ENCODE data around the gene SCNN1B.

SCNN1B gene

DNA sequence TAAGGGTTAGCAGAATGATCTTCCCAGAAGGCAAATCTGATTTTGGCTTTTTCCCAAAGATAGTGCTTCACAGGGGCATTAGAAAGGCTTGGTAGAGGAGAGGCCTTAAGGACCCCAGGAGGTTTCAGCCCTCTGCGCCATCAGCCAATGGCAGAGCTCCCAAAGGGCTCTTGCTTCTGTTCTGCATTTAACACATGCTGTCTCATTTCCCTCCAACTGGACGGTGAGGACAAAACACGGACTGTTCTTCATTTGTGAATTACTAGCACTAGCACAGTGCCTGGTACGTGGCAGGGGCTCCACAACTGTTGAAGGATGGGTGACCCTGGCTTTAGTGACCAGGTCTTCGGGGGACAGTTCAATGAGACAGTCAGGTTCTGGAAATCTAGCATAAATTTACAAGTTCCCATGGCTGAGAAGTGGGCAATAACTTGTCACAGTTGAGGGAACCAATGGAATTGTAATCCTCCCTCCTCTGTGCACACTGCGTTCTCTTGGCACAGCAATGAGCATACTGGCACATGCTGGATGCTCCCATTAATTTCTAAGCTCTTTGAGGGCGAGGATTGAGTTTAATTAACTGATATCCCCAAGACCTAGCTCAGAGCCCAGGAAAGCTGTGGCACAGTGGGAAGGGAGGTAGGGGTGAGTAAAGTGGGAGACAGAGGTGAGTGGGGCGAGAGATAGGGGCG is 105.5 kb downstream of the SCNN1B start:
- no peaks in the 10 kb centered on the region for H3K4me1 ChIP-seq (ENCODE audit: low read length)
- H3K27ac ChIP-seq (ENCODE audit: low read length): no peak overlapping the region
- H3K36me3 ChIP-seq (replicated peaks; ENCODE audit: low read depth, low read length): peaks cover 14% of the 10 kb centered on the region
- H3K79me2 ChIP-seq (ENCODE audit: low read length): no peaks in the 10 kb centered on the region
- H3K4me2 ChIP-seq (ENCODE audit: low read length): no peak overlapping the region
- H2AFZ ChIP-seq (ENCODE audit: low read depth, low read length): no peak overlapping the region
- H3K27me3 ChIP-seq (ENCODE audit: low read depth, low read length): no peaks in the 10 kb centered on the region
- H4K20me1 ChIP-seq (ENCODE audit: insufficient read depth, low read length): no peaks in the 10 kb centered on the region
- TF ChIP-seq, protein P1, sequence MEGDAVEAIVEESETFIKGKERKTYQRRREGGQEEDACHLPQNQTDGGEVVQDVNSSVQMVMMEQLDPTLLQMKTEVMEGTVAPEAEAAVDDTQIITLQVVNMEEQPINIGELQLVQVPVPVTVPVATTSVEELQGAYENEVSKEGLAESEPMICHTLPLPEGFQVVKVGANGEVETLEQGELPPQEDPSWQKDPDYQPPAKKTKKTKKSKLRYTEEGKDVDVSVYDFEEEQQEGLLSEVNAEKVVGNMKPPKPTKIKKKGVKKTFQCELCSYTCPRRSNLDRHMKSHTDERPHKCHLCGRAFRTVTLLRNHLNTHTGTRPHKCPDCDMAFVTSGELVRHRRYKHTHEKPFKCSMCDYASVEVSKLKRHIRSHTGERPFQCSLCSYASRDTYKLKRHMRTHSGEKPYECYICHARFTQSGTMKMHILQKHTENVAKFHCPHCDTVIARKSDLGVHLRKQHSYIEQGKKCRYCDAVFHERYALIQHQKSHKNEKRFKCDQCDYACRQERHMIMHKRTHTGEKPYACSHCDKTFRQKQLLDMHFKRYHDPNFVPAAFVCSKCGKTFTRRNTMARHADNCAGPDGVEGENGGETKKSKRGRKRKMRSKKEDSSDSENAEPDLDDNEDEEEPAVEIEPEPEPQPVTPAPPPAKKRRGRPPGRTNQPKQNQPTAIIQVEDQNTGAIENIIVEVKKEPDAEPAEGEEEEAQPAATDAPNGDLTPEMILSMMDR (IDR thresholded peaks at IDR 0.05; ENCODE audit: low read depth, low read length): no peak
- TF ChIP-seq EZH2phosphoT487 (IDR thresholded peaks at IDR 0.05; ENCODE audit: low read depth): no peak
- no peak overlapping the region for H3K9ac ChIP-seq (ENCODE audit: low read length)
- no peak overlapping the region for H3K4me3 ChIP-seq (ENCODE audit: low read length)
- H3K9me3 ChIP-seq (ENCODE audit: insufficient read depth, low read length): no peaks in the 10 kb centered on the region

DNA sequence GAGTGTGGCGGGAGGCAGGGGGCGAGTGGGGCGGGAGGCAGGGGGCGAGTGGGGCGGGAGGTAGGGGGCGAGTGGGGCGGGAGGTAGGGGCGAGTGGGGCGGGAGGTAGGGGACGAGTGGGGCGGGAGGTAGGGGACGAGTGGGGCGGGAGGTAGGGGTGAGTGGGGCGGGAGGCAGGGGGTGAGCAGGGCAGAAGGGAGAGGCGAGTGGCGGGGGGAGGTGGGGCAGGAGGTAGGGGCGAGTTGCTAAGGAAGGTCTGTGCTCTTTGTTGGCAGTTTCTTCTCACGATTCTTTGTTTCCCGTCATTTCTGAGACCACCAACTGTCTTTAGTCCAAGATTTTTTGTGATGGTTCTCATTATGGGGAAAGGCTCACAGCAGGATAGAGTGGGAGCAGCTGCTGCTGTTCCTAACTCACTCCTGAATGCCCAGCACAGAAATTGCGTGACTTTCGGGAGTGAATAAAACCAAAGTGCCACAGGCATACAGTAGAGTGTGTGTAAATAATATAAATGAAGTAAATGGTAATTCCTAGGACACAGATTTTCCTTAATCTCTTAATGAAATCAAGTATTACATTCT is 106.2 kb downstream of the SCNN1B start:
- TF ChIP-seq EZH2phosphoT487 (IDR thresholded peaks at IDR 0.05; ENCODE audit: low read depth): no peak
- TF ChIP-seq, protein P1 (IDR thresholded peaks at IDR 0.05; ENCODE audit: low read depth, low read length): no peak

DNA sequence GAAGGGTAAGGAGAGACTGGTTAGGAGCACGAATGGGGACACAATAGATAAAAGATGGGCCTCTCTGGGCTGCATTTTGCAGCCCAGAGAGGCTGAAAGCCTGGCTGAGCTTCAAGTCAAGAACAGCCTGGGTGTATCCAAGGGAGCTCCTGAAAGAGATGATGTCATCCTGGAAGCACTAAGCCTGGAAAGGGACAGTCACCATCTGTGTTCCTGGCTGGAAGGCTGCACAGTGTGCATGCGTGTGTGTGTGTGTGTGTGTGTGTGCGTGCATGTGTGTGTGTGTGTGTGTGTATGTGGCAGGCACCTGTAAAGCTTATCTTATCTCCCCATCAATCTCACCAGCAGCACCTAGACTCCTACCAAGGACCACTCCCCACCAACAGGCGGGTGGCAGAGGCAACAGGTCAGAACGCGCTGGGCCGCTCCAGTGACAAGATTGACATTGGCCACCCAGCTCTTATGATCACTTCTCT is 106.8 kb downstream of the SCNN1B start:
- H3K4me1 ChIP-seq (ENCODE audit: low read length): no peaks in the 10 kb centered on the region
- no peaks in the 10 kb centered on the region for H3K79me2 ChIP-seq (ENCODE audit: low read length)
- no peak overlapping the region for H3K4me2 ChIP-seq (ENCODE audit: low read length)
- H4K20me1 ChIP-seq (ENCODE audit: insufficient read depth, low read length): no peaks in the 10 kb centered on the region
- H2AFZ ChIP-seq (ENCODE audit: low read depth, low read length): no peak overlapping the region
- no peak overlapping the region for H3K4me3 ChIP-seq (ENCODE audit: low read length)
- no peak overlapping the region for H3K9ac ChIP-seq (ENCODE audit: low read length)
- H3K9me3 ChIP-seq (ENCODE audit: insufficient read depth, low read length): no peaks in the 10 kb centered on the region
- H3K27me3 ChIP-seq (ENCODE audit: low read depth, low read length): no peaks in the 10 kb centered on the region
- H3K36me3 ChIP-seq (replicated peaks; ENCODE audit: low read depth, low read length): peaks cover 11% of the 10 kb centered on the region
- H3K27ac ChIP-seq (ENCODE audit: low read length): no peak overlapping the region
- TF ChIP-seq, protein P1 (IDR thresholded peaks at IDR 0.05; ENCODE audit: low read depth, low read length): no peak
- TF ChIP-seq EZH2phosphoT487 (IDR thresholded peaks at IDR 0.05; ENCODE audit: low read depth): no peak

More for the DNA sequence above, 106.2 kb downstream of the SCNN1B start:
- no peak overlapping the region for H3K4me2 ChIP-seq (ENCODE audit: low read length)
- peaks cover 12% of the 10 kb centered on the region for H3K36me3 ChIP-seq (replicated peaks; ENCODE audit: low read depth, low read length)
- H3K27me3 ChIP-seq (ENCODE audit: low read depth, low read length): no peaks in the 10 kb centered on the region
- no peaks in the 10 kb centered on the region for H3K9me3 ChIP-seq (ENCODE audit: insufficient read depth, low read length)
- no peak overlapping the region for H3K4me3 ChIP-seq (ENCODE audit: low read length)
- no peaks in the 10 kb centered on the region for H3K79me2 ChIP-seq (ENCODE audit: low read length)
- no peak overlapping the region for H2AFZ ChIP-seq (ENCODE audit: low read depth, low read length)
- H3K27ac ChIP-seq (ENCODE audit: low read length): no peak overlapping the region
- no peaks in the 10 kb centered on the region for H4K20me1 ChIP-seq (ENCODE audit: insufficient read depth, low read length)
- H3K9ac ChIP-seq (ENCODE audit: low read length): no peak overlapping the region
- no peaks in the 10 kb centered on the region for H3K4me1 ChIP-seq (ENCODE audit: low read length)

DNA sequence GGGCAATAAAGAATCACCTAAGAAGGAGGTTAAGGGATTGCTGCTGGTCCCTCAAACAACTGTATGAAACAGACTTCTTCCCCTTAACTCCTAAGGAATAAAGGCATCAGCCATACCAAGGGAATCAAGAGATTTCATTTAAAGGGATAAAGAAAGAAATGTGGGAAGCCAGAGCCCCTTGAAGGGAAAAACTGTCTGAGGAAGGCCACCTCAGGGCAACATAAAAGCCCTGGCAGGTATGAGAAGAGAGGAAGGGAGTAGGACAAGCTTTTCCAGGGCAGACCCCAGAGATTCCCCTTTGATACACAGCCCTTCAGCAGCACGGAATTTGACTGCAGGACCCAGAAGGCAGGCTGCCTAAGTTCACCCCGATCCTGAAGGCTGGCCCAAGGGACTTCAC is 107.4 kb downstream of the SCNN1B start:
- Histone ChIP-seq H3K4me2 (ENCODE audit: low read length) (no peak overlapping the region), H3K4me3 (ENCODE audit: low read length) (no peak overlapping the region), H3K36me3 (replicated peaks; ENCODE audit: low read depth, low read length) (peaks cover 11% of the 10 kb centered on the region), H4K20me1 (ENCODE audit: insufficient read depth, low read length) (no peaks in the 10 kb centered on the region), H3K27ac (ENCODE audit: low read length) (no peak overlapping the region), H3K27me3 (ENCODE audit: low read depth, low read length) (no peaks in the 10 kb centered on the region), H3K9ac (ENCODE audit: low read length) (no peak overlapping the region), H3K9me3 (ENCODE audit: insufficient read depth, low read length) (no peaks in the 10 kb centered on the region), H3K4me1 (ENCODE audit: low read length) (no peaks in the 10 kb centered on the region), H3K79me2 (ENCODE audit: low read length) (no peaks in the 10 kb centered on the region), H2AFZ (ENCODE audit: low read depth, low read length) (no peak overlapping the region)
- no peak for TF ChIP-seq EZH2phosphoT487 (IDR thresholded peaks at IDR 0.05; ENCODE audit: low read depth)
- TF ChIP-seq, protein P1 (IDR thresholded peaks at IDR 0.05; ENCODE audit: low read depth, low read length): no peak

All from OCI-LY3 (cell line).